Right renal cortex interstitium (tissue), 3 donors: Measurements from ENCODE around the gene PRXL2B. TPM values are rescaled to one million over a fixed set of nuclear protein-coding genes. Genes with fewer than 3 reads are reported as not detected.

ENCODE experiments used
- DNase-seq, 3 donors: peaks; one replicate each; pipeline ENCODE4 v3.0.0-alpha.2; 2013; ENCODE audit warnings: low read depth in 3 of 3, low spot score in 2 of 3
- polyA plus RNA-seq, 3 donors: library from polyadenylated mRNA; unstranded; fragments of 120-200 nt; gene quantifications; one replicate each; pipeline ENCODE4 v1.2.1, GENCODE V29; 2013; ENCODE audit not compliant: insufficient read length in 3 of 3

PRXL2B gene
- polyA plus RNA-seq, 3 donors = 33.1 to 41.6 (median 39.1) TPM

DNA sequence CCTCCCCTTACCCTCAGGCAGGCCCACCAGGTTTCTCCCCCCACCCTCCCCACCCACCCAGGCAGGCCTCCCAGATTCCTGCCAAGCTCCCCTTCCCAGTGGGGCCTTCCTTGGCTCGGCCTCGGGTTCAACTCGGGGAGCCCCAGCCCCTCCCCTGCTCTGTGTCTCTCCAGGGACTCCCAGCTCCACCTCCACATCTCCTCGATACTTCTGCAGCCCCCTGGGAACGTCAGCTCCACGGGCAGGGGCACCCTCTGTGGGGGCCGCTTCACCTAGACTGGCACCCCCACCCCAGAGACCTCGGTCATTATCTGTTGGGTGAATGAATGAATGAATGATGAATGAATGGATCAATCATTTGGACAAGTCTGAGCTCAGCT is 45.5 kb downstream of the PRXL2B start:
- DNase-seq = no peak

DNA sequence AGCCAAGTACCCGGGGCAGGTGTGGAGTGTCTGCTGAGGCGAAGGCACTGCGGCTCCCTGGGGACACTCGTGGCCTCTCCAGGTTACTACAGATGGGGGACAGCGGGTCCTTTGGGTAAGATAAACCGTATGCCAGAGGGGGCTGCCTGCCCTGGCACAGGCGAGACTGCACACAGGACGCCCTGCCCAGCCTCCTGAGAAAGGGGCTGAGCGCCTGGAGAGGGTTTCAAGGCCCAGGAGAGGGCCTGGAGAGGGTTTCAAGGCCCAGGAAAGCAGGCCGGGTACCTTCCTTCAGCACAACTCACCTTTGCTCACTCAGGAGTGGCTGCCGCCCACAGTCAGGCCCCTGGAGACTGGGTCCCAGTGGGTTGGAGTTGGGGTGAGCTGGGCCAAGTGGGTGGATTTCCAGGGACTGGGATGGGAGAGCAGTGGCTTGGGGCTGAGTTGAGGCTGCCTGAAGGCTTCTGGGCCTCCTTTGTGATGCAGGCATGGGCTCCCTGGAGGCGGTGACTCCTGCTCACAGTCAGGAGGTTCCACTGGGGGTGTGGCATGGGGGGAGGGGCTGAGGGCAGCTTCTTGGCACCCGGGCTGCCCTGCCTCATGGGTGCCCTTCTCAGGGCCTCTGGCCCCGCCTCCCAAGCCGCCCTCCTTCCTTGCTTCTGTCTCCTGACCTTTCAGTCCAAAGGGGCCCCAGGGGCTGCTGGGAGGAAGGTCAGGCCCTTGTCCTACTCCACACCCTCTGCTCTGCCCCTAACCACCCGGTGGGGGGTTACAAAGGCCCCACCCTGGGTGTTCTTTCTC is 46.2 kb downstream of the PRXL2B start, which contains the start of gene MMEL1:
Gene MMEL1, minus strand, starts transcription at position 456 of the 801 bp plus-strand sequence. CDS start 3,532 bp downstream, outside the sequence.
- no peak for DNase-seq

DNA sequence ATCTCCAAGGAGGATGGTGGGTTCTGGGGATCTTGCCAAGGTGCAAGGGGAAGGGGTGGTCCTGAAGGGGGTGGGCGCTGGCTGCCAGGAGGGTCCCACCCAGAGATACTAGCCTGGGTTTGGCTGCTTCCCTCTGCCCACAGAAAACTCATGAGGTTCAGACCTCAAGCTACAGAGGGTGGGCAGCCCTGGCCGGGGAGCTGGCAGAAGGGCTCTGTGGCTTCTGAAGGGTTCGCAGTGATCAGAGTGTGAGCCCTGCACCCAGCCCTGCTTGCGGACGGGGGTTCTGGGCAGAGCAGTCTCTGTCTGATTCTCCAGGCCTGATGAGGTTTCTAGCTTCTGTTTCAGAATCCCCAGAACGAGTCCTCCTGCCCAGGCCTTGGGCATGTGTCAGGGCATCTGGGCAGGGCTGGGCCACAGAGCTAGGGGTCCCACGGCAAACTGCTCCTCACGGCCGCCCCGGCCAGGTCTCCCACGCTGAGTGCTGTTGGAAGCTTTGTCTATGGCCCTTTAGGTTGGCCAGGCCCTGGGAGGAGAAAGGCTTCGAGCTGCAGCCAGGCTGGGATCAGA is 46.9 kb downstream of the PRXL2B start:
- no peak for DNase-seq

- DNase-seq = no peak
Observed at GRCh38 chr1:2633936-2634491, 47.4 kb downstream of the PRXL2B start.

GRCh38 chr1:2635361-2636010 is 48.9 kb downstream of the PRXL2B start:
- DNase-seq = no peak

- DNase-seq = no peak
Observed at GRCh38 chr1:2636733-2637132, 50.2 kb downstream of the PRXL2B start.

DNA sequence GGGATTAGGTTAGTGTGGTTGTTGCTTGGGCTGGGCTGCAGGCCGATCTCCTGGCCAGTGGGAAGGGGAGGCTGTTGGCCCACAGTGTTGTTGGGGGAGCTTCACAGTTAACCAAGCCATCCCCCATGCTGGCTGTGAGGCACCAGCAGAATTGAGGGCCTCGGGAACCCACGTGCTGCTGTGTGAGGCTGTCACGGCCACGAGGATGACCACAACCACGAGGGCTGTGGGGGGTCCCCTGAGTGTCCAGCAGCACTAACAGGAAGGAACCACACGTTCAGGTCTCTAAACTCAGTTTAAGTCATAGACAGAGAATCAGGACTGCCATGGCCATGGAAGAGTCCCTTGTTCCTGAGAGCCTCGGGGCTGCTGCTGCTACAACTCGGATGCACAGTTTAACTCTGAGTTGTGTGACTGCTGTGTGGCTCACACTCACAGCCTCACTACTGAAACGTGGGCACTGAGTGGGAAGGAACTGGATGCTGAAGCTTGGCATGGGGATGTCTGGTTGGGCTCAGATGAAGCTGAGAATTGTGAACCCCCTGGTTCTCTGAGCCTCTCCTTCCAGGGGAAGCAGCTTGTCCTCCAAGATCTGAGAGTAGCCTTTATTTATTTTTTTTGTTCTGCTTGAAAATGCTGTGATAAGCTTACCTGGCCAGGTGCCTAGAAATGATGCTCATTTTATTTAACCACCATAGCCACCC is 51.0 kb downstream of the PRXL2B start:
- no peak for DNase-seq

DNA sequence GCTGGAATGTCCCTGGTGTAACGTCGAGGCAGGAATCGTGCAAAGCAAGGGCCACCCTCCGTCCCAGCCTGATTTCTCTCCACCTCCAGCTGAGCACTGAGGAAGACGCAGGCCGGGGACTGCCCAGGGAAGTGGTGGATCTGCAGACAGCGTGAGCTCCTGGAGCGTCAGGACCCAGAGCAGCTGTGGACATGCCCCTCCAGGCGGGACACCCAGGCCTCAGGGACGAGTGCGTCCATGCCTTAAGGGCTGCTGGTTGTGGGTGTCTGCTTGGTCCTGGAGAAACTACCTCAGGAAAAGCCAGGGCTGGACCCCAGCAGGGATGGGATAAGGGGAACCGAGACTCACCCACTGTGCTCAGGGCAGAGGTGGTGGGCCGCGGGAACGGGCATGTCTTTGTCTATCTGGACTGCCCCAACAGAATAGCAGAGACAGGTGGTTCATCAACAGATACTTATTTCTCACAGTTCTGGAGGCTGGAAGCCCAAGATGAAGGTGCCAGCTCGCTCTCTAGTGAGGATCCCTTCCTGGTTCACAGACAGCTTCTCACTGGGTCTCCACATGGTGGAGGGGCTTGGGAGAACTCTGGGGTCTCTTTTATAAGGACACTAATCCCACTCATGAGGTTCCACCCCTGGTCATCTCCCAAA is 52.0 kb downstream of the PRXL2B start:
- DNase-seq = no peak

GRCh38 chr1:2639203-2639602 is 52.6 kb downstream of the PRXL2B start:
- no peak for DNase-seq

GRCh38 chr1:2639607-2640521 is 53.3 kb downstream of the PRXL2B start:
- no peak for DNase-seq

DNA sequence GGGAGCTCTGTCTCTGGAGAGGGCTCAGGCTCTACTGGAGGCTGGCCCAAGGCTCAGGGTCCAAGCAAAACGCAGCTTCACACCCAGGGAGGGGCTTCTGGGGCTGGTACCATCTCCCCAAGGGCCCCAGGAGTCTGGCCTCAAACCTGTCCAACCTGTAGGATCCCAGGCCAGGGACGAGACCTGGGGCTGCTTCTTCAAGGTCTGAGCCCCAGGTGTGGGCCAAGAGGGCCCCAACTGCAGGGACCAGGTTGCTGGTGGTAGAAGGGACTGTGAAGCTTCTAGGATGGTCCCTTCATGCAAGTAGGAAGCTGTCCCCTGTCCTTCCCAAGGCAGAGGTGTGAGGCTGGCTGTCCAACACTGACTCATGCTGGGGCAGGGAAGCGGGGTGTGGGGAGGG is 54.0 kb downstream of the PRXL2B start:
- no peak for DNase-seq

Other genes starting within 250 kb of the PRXL2B start
- 1 to 10 TPM; 9.1 to 9.5 (median 9.2) TPM for gene MORN1, start 195.2 kb upstream of the PRXL2B start, polyA plus RNA-seq
- 100 to 1,000 TPM; 125 to 132 (median 127) TPM for gene RER1, start 194.9 kb upstream of the PRXL2B start, polyA plus RNA-seq
- 10 to 100 TPM; 17.6 to 21.4 (median 19.2) TPM for gene PEX10, start 174.2 kb upstream of the PRXL2B start, polyA plus RNA-seq
- 1 to 10 TPM in 1 of 3 donors, under 1 TPM in 2; 0.47 to 1.9 (median 0.74) TPM for gene PLCH2, start 110.5 kb upstream of the PRXL2B start, polyA plus RNA-seq
- gene PANK4, start 60.2 kb upstream of the PRXL2B start, polyA plus RNA-seq = 10 to 100 TPM; 25.3 to 26.8 (median 26.6) TPM
- gene HES5, start 56.5 kb upstream of the PRXL2B start, polyA plus RNA-seq = under 1 TPM; 0.23 to 0.28 (median 0.24) TPM
- gene TNFRSF14, start 30.4 kb upstream of the PRXL2B start, polyA plus RNA-seq = 10 to 100 TPM; 14.7 to 18.0 (median 15.5) TPM
- 1 to 10 TPM; 2.3 to 3.3 (median 2.5) TPM for gene MMEL1, start 46.2 kb downstream of the PRXL2B start, polyA plus RNA-seq
- under 1 TPM; 0.45 to 0.72 (median 0.46) TPM for gene TTC34, start 214.9 kb downstream of the PRXL2B start, polyA plus RNA-seq